K562 (cell line): ENCODE results near the gene CRTAP. TPM values are rescaled to one million over a fixed set of nuclear protein-coding genes. Genes with fewer than 3 reads are reported as not detected.
A peak's percentile ranks its signal among the peaks of the same experiment; 100 is the strongest.

Experiments used
- ARID4B ChIP-seq: sonication (generic); formaldehyde crosslinking; IDR thresholded peaks from 2 replicates; pipeline ENCODE4 v1.8.0; 2022; ENCODE audit warnings: mild to moderate bottlenecking, missing genetic modification reagents
- CEBPG ChIP-seq, 3 experiments: fragments of 200-800 bp in 1 of 3; sonication (Bioruptor generic) in 1 of 3; sonication (generic) in 1 of 3; formaldehyde crosslinking in 1 of 3; IDR thresholded peaks in 2 of 3; conservative IDR thresholded peaks in 1 of 3; 2 replicates each; pipeline versions ENCODE4 v1.6.1 to v1.8.0; 2016 to 2022; ENCODE audit warnings: missing compliant biosample characterization in 2 of 3, missing genetic modification characterization in 2 of 3, mild to moderate bottlenecking in 1 of 3, missing genetic modification reagents in 1 of 3
- FOXA1 ChIP-seq: fragments of 450-650 bp; IDR thresholded peaks from 2 replicates; pipeline ENCODE4 v1.6.1; 2016; ENCODE audit warnings: mild to moderate bottlenecking, borderline replicate concordance
- GABPB1 ChIP-seq: sonication (generic); formaldehyde crosslinking; IDR thresholded peaks from 2 replicates; pipeline ENCODE4 v1.8.0; 2022; ENCODE audit warnings: mild to moderate bottlenecking, missing genetic modification reagents
- HOXB6 ChIP-seq: fragments of 250-450 bp; sonication (Bioruptor Pico); IDR thresholded peaks from 2 replicates; pipeline ENCODE4 v1.5.1; 2022; ENCODE audit warnings: mild to moderate bottlenecking, borderline replicate concordance
- ILF3 ChIP-seq: fragments of 450-650 bp; IDR thresholded peaks from 2 replicates; pipeline ENCODE4 v1.6.1; 2018; ENCODE audit warnings: antibody characterized with exemption, mild to moderate bottlenecking, moderate library complexity, borderline replicate concordance
- KAT2B ChIP-seq: IDR thresholded peaks from one replicate; pipeline ENCODE4 v1.6.1; 2012; ENCODE audit warnings: low read depth, mild to moderate bottlenecking, control low read depth, inconsistent platforms, low read length, moderate library complexity
- LARP7 ChIP-seq: fragments of 450-650 bp; IDR thresholded peaks from 2 replicates; pipeline ENCODE4 v1.6.1; 2016
- PHF21A ChIP-seq: fragments of 450-650 bp; IDR thresholded peaks from 2 replicates; pipeline ENCODE4 v1.6.1; 2017; ENCODE audit warnings: low read depth, borderline replicate concordance
- RCOR1 ChIP-seq, 2 experiments: IDR thresholded peaks; 2 replicates each; pipeline ENCODE4 v1.6.1; 2012; ENCODE audit warnings: low read depth in 2 of 2, low read length in 2 of 2, borderline replicate concordance in 1 of 2, improper control_type of control experiment in 1 of 2
- TGIF2 ChIP-seq: sonication (generic); formaldehyde crosslinking; IDR thresholded peaks from 2 replicates; pipeline ENCODE4 v1.8.1; 2022; ENCODE audit warnings: mild to moderate bottlenecking, missing genetic modification reagents, moderate library complexity
- ZBTB7A ChIP-seq: IDR thresholded peaks from 2 replicates; pipeline ENCODE4 v1.6.1; 2011; ENCODE audit warnings: low read depth, mild to moderate bottlenecking, low read length, moderate library complexity, borderline replicate concordance; ENCODE audit not compliant: control insufficient read depth
- ZNF318 ChIP-seq, 2 experiments: fragments of 450-650 bp; IDR thresholded peaks; 2 replicates each; pipeline ENCODE4 v1.6.1; 2016; ENCODE audit warnings: mild to moderate bottlenecking in 2 of 2, borderline replicate concordance in 1 of 2, low read depth in 1 of 2, moderate library complexity in 1 of 2
- polyA plus RNA-seq, 8 experiments: library from polyadenylated mRNA; depleted of rRNA in 4 of 8; stranded (reverse) in 5 of 8; unstranded in 3 of 8; fragments of >200 nt; fragmentation: Nextera tagmentation in 2 of 8; fragmentation: Illumina TruSeq in 1 of 8; extraction: Ambion mirVana in 2 of 8; extraction: Trizol in 1 of 8; gene quantifications; 2 replicates each; pipeline versions ENCODE4 v1.2.1 to v1.2.3, GENCODE V29; 2011 to 2014; ENCODE audit warnings: inconsistent platforms in 1 of 8, missing spikeins in 1 of 8
- total RNA-seq, 7 experiments: library from RNA; depleted of rRNA in 6 of 7; stranded (reverse); fragments of >200 nt in 6 of 7; fragmentation: Illumina TruSeq in 2 of 7; extraction: Trizol in 2 of 7; gene quantifications; 2 replicates each; pipeline versions ENCODE4 v1.2.1 to v1.2.3, GENCODE V29; 2011 to 2021; ENCODE audit warnings: low replicate concordance in 1 of 7
- TF ChIP-seq, protein P1 (sequence below): sonication (generic); formaldehyde crosslinking; IDR thresholded peaks from 2 replicates; pipeline ENCODE4 v1.8.1; 2022; ENCODE audit warnings: missing genetic modification reagents

The CRTAP gene
- total and polyA plus RNA-seq, 9 of the 15 experiments (the other 6 are each of a cell fraction or from before 2014, with no cell fraction given) = 10.0 to 121 (median 53.0) TPM

GRCh38 chr3:33067484-33067883 lies 46.3 kb upstream of the CRTAP start (continued):
- TF ChIP-seq ARID4B (no peak), RCOR1 (IDR thresholded peaks at IDR 0.05; ENCODE audit: borderline replicate concordance in 1 of 2, low read depth in 2 of 2, low read length in 2 of 2) (peak; percentile 63 to 98; a peak in 3 of 4 replicates), KAT2B (no peak), CEBPG (CRISPR knock-in tag; IDR thresholded peaks at IDR 0.05) (no peak), CEBPG (tag; conservative IDR thresholded peaks at IDR 0.05 in 1 of 2, IDR thresholded peaks at IDR 0.05 in 1 of 2) (no peak), PHF21A (no peak), ILF3 (no peak), GABPB1 (CRISPR knock-in tag) (no peak), ZBTB7A (no peak), FOXA1 (peak; percentile 91), TGIF2 (no peak), ZNF318 (IDR thresholded peaks at IDR 0.05; ENCODE audit: borderline replicate concordance in 1 of 2, low read depth in 1 of 2) (0 out of 4 replicates have a peak, but pooled peaks of 1 of the 2 experiments have one; percentile 54), HOXB6 (CRISPR knock-in tag) (no peak), LARP7 (no peak)
- TF ChIP-seq, protein P1, sequence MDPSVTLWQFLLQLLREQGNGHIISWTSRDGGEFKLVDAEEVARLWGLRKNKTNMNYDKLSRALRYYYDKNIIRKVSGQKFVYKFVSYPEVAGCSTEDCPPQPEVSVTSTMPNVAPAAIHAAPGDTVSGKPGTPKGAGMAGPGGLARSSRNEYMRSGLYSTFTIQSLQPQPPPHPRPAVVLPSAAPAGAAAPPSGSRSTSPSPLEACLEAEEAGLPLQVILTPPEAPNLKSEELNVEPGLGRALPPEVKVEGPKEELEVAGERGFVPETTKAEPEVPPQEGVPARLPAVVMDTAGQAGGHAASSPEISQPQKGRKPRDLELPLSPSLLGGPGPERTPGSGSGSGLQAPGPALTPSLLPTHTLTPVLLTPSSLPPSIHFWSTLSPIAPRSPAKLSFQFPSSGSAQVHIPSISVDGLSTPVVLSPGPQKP (CRISPR knock-in tag) = no peak
